Neural cell (in vitro differentiated cells): Measurements from ENCODE around the gene TM9SF1. TPM values are rescaled to one million over a fixed set of nuclear protein-coding genes. Genes with fewer than 3 reads are reported as not detected.

Experiments
- H2AFZ ChIP-seq: fragments of 200-600, 300-800 bp; sonication (generic), shearing (Covaris generic); 2 replicates; pipeline ENCODE4 v1.6.0; 2014; ENCODE audit warnings: low read depth, mild to moderate bottlenecking, antibody characterized with exemption, low read length, moderate library complexity
- H3F3A ChIP-seq: fragments of 200-600 bp; shearing (Covaris generic); 2 replicates; pipeline ENCODE4 v1.6.1; 2016; ENCODE audit warnings: mild to moderate bottlenecking, moderate library complexity, mixed read lengths, antibody characterized with exemption, low read length; ENCODE audit not compliant: insufficient read depth, poor library complexity, severe bottlenecking
- H3K27ac ChIP-seq: fragments of 200-600, 300-800 bp; sonication (generic), shearing (Covaris generic); 2 replicates; pipeline ENCODE4 v1.5.1; 2014; ENCODE audit warnings: mild to moderate bottlenecking, low read length, moderate library complexity
- H3K27me3 ChIP-seq: fragments of 300-800, 200-600 bp; sonication (generic), shearing (Covaris generic); 2 replicates; pipeline ENCODE4 v1.6.0; 2014; ENCODE audit warnings: mild to moderate bottlenecking, low read depth, low read length, moderate library complexity; ENCODE audit not compliant: insufficient read depth
- H3K36me3 ChIP-seq: fragments of 300-800, 200-600 bp; sonication (generic), shearing (Covaris generic); 2 replicates; pipeline ENCODE4 v1.5.1; 2014; ENCODE audit warnings: mild to moderate bottlenecking, antibody characterized with exemption, low read length, moderate library complexity; ENCODE audit not compliant: insufficient read depth
- H3K4me2 ChIP-seq: fragments of 300-800, 200-600 bp; sonication (generic), shearing (Covaris generic); 2 replicates; pipeline ENCODE4 v1.6.0; 2014; ENCODE audit warnings: mild to moderate bottlenecking, low read length
- H3K4me3 ChIP-seq: fragments of 300-800, 200-600 bp; sonication (generic), shearing (Covaris generic); 2 replicates; pipeline ENCODE4 v1.5.1; 2014; ENCODE audit warnings: mild to moderate bottlenecking, low read length, moderate library complexity
- H3K79me2 ChIP-seq: fragments of 200-600 bp; shearing (Covaris generic); replicated peaks from 2 replicates; pipeline ENCODE4 v1.6.0; 2014; ENCODE audit warnings: mild to moderate bottlenecking, low read length, moderate library complexity; ENCODE audit not compliant: insufficient read depth
- H3K9ac ChIP-seq: fragments of 300-800, 200-600 bp; sonication (generic), shearing (Covaris generic); 2 replicates; pipeline ENCODE4 v1.6.1; 2016; ENCODE audit warnings: mild to moderate bottlenecking, low read length, mixed read lengths
- H3K9me2 ChIP-seq: fragments of 200-600 bp; shearing (Covaris generic); 2 replicates; pipeline ENCODE4 v1.6.1; 2016; ENCODE audit warnings: mild to moderate bottlenecking, low read length, mixed read lengths; ENCODE audit not compliant: insufficient read depth
- H3K9me3 ChIP-seq: fragments of 200-600, 300-800 bp; sonication (generic), shearing (Covaris generic); 2 replicates; pipeline ENCODE4 v1.6.1; 2016; ENCODE audit warnings: mild to moderate bottlenecking, mixed run types, low read length, moderate library complexity, mixed read lengths
- H4K20me1 ChIP-seq: fragments of 200-600 bp; shearing (Covaris generic); 2 replicates; pipeline ENCODE4 v1.6.1; 2016; ENCODE audit warnings: mild to moderate bottlenecking, mixed run types; ENCODE audit not compliant: insufficient read depth
- CTCF ChIP-seq: fragments of 450-650 bp; IDR thresholded peaks from 2 replicates; pipeline ENCODE4 v1.5.1; 2014; ENCODE audit warnings: antibody characterized with exemption, mild to moderate bottlenecking, moderate library complexity; ENCODE audit not compliant: poor library complexity, severe bottlenecking
- EP300 ChIP-seq: fragments of 450-650 bp; conservative IDR thresholded peaks from 2 replicates; pipeline ENCODE4 v1.6.1; 2014; ENCODE audit warnings: antibody characterized with exemption, mild to moderate bottlenecking, moderate library complexity; ENCODE audit not compliant: poor library complexity, severe bottlenecking
- EZH2 ChIP-seq: fragments of 200-600, 300-800 bp; shearing (Covaris generic), sonication (generic); IDR thresholded peaks from 2 replicates; pipeline ENCODE4 v1.6.1; 2014; ENCODE audit warnings: antibody characterized with exemption, low read length, borderline replicate concordance, mild to moderate bottlenecking; ENCODE audit not compliant: insufficient read depth, poor library complexity, severe bottlenecking
- MXI1 ChIP-seq: fragments of 450-650 bp; conservative IDR thresholded peaks from 2 replicates; pipeline ENCODE4 v1.6.1; 2014; ENCODE audit warnings: antibody characterized with exemption, mild to moderate bottlenecking; ENCODE audit not compliant: poor library complexity, severe bottlenecking
- POLR2AphosphoS5 ChIP-seq: IDR thresholded peaks from 2 replicates; pipeline ENCODE4 v1.6.1; 2012
- RAD21 ChIP-seq: fragments of 450-650 bp; conservative IDR thresholded peaks from 2 replicates; pipeline ENCODE4 v1.6.1; 2014; ENCODE audit warnings: antibody characterized with exemption, mild to moderate bottlenecking, moderate library complexity
- REST ChIP-seq: IDR thresholded peaks from 2 replicates; pipeline ENCODE4 v1.6.1; 2012; ENCODE audit warnings: borderline replicate concordance
- SMC3 ChIP-seq: fragments of 450-650 bp; conservative IDR thresholded peaks from 2 replicates; pipeline ENCODE4 v1.6.1; 2014; ENCODE audit warnings: antibody characterized with exemption, mild to moderate bottlenecking, moderate library complexity; ENCODE audit not compliant: poor library complexity
- TAF1 ChIP-seq: IDR thresholded peaks from 2 replicates; pipeline ENCODE4 v1.6.1; 2012; ENCODE audit warnings: low read depth
- polyA plus RNA-seq: library from polyadenylated mRNA; depleted of rRNA; stranded (reverse); fragments of >200 nt; gene quantifications from 2 replicates; pipeline ENCODE4 v1.2.3, GENCODE V29; 2014

TM9SF1 gene
- polyA plus RNA-seq, 1 donor from 2014 or later = 25.1 TPM

- no peak overlapping the region for H3K4me3 ChIP-seq
- no peak overlapping the region for H3K9ac ChIP-seq
- H3K36me3 ChIP-seq = no peaks in the 10 kb centered on the region
- H3K79me2 ChIP-seq = no peaks in the 10 kb centered on the region
- H3F3A ChIP-seq = no peaks in the 10 kb centered on the region
- no peak overlapping the region for H3K4me2 ChIP-seq
- H3K9me3 ChIP-seq = no peaks in the 10 kb centered on the region
- TF ChIP-seq RAD21 = no peak
- TF ChIP-seq CTCF = no peak
- no peak for TF ChIP-seq EP300
- H3K27me3 ChIP-seq = no peaks in the 10 kb centered on the region
- H2AFZ ChIP-seq = no peak overlapping the region
- H3K9me2 ChIP-seq = no peaks in the 10 kb centered on the region
- H4K20me1 ChIP-seq = no peaks in the 10 kb centered on the region
- no peak overlapping the region for H3K27ac ChIP-seq
Measured at GRCh38 chr14:24159777-24160498, 35.3 kb downstream of the TM9SF1 start.

- Histone ChIP-seq H3K9me2 (no peaks in the 10 kb centered on the region), H3K4me2 (no peak overlapping the region), H3K36me3 (no peaks in the 10 kb centered on the region), H3K27me3 (no peaks in the 10 kb centered on the region), H3K27ac (no peak overlapping the region), H2AFZ (no peak overlapping the region), H3K9me3 (no peaks in the 10 kb centered on the region), H4K20me1 (no peaks in the 10 kb centered on the region), H3K9ac (no peak overlapping the region), H3F3A (no peaks in the 10 kb centered on the region), H3K79me2 (no peaks in the 10 kb centered on the region), H3K4me3 (no peak overlapping the region)
- TF ChIP-seq POLR2AphosphoS5 (no peak), MXI1 (no peak), CTCF (no peak), TAF1 (no peak), EZH2 (no peak), RAD21 (no peak), SMC3 (no peak), REST (no peak), EP300 (no peak)
Measured at GRCh38 chr14:24157331-24157730, 37.9 kb downstream of the TM9SF1 start.
